GM15510 (cell line): Measurements from ENCODE around the gene CALD1.

Experiments
- POLR2A ChIP-seq: IDR thresholded peaks from 3 replicates; pipeline ENCODE4 v1.6.1; 2011; ENCODE audit warnings: borderline replicate concordance; ENCODE audit not compliant: insufficient read length; ENCODE audit errors: extremely low read depth

The CALD1 gene

DNA sequence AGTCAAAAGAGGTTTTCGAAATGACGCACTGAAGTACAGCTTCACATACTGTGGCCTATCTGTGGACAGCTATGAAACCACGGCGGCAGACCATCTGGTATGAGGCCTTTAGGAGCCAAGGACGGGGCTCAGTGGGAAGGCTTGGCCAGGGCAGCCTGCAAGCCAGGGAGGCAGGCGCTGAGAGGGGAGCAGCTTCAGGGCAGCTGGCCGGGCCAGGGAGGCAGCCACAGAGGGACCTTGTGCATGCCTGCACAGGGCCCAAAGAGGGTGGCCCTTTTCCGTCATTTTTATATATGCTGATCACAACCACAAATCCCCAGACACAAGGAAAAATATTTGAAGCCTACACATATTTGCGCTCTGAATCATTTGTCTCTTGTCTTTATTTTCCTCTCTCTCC lies 13.5 kb downstream of the CALD1 start:
- no peak for TF ChIP-seq POLR2A

DNA sequence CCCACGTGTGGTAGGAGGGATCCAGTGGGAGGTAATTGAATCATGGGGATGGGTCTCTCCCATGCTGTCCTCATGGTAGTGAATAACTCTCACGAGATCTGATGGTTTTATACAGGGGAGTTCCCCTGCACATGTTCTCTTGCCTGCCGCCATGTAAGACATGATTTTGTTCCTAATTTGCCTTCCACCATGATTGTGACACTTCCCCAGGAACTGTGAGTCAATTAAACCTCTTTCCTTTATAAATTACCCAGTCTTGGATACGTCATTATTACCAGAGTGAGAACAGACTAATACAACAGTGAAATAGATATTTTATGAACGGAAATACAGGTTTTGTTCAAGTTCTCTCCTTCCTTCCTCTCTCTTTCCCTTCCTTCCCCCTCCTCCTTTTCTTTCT lies 15.8 kb downstream of the CALD1 start:
- TF ChIP-seq POLR2A: no peak

DNA sequence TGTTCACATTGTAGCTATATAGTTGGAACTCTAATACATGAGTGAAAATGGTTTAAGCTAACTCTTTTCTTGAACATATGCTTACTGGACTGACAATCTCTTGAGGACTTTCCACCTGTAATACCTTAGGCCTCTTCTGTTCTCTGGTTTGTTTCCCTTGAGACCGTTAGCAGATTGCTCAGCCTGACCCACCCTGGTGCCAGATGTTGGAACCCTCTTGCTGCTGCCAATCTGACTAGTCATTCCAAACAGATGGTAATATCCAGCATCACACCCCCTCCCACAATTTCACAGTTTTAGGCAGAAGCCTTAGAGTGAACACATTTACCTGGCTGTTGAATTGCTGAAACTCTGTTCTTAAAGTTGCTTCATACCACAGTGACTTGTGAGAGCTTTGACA lies 18.7 kb downstream of the CALD1 start:
- TF ChIP-seq POLR2A: no peak

DNA sequence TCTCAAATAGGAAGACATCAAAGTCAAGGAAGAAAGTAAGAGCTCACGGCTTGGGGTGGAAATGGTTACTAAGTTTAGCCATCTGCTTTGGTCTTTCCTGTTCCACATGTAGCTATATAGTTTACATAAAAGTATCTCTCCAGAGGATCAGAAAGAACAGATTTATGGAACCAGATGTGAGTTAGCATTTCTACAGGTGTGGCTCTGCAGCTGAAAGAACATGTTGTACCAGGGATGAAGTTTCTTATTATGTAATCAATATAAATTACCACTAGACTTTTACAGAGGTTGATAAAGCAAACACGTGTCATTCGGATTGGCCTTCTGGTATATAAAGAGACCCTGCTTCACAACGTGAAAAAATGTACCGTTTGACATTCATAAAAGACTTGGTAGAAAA lies 19.9 kb downstream of the CALD1 start:
- no peak for TF ChIP-seq POLR2A

DNA sequence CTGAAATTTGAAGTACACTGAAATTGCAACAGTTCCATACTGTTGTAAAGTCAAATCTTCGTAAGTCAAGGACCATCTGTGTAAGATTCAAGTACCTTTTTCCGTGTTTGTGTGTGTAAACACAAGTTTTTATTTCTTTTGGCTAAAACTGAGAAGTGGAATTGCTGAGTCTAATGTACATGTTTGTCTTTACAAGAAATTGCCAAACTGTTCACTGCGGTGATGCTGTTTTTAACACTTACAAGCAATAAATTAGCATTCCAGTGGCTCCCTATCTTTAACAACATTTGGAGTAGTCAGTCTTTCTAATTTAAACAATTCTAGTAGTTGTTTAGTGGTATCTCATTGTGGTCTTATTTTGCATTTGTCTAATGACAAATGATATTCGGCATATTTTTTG lies 23.3 kb downstream of the CALD1 start:
- TF ChIP-seq POLR2A: no peak

DNA sequence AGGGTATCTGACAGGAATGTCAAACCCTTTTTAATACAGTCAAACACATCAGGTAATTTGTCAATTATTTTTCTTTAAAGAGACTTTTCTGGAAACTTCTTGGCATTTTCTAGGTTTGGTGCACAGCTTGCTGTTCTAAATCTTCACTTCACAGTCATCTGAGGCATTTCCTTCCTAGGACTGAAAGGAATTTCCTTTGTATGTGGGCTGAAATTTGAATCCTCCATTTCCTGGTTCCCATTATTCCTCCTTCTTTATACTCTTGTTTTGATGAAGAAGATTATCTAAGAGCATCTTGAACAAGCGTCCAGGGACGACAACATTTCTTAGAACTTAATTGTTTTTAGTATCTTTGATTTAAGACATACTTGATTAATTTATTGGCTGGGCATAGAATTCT lies 24.9 kb downstream of the CALD1 start:
- no peak for TF ChIP-seq POLR2A

DNA sequence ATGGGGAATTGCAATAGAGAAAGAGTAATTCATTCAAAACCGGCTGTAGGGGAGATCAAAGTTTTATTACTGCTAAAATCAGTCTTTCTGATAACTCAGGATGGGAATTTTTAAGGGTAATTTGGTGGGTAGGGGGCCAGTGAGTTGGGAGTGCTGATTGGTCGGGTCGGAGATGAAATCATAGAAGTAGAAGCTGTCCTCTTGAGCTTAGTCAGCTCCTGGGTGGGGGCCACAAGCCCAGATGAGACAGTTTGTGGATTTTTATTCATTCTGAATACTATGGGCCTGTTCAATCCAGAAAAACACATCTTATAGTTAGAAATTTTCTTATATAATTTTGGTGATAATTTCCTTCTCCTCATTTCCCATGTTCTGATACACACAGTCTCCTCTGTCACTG lies 25.4 kb downstream of the CALD1 start:
- no peak for TF ChIP-seq POLR2A

DNA sequence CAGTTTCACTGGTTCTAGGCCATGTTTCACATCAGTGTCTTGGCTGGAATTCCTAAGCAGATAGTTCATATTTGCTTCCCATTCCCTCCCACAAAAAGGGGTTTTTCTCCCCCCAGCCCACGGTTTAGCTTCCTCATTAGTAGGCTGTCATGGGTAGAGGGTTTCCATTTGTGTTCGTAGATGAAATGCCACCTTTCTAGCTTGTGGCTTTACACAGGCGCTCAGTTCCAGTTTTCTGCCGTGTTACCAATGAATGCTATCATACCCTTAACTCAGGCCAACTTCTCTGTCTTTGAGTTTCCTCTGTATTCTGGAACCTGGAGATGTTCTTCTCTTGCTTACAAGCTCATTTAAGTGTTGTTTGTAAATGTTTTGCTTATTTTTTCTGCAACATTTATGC lies 26.8 kb downstream of the CALD1 start:
- no peak for TF ChIP-seq POLR2A

DNA sequence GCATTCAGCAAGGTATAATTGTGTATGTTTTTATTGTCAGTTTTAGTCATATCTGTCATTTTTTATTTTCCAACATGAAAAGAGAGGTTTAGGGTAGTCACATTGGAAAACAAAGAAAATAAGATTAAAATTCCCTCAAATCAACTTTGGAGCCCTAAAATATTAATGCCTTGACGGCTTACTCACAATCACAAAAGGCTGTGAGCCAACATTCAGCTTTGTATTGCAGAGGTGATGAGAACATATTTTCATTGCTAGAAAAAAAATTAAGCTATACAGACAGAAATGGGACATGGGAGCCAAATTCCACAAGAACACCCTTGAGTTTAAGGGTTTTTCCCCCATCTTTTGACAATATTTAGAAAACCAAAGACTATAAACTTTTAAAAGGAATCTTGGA lies 30.2 kb downstream of the CALD1 start:
- no peak for TF ChIP-seq POLR2A

DNA sequence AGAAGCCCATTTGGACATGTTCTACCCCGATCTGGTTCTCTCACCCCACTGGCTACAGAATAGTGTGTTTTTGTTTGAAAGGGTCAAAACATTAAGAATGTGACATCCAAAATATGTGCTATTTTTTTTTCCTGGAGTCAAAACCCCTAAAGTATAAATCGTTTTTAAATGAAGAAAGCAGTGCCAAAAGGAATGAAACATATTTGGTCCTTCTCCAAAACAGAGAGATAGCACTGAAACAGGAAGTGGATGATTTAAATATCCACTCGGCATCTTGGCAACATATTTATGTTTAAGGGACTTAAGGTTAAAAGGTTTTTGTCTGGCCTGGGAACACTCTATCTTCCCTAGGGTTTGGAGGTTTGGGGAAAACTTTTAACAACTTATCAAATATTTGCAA lies 32.3 kb downstream of the CALD1 start:
- no peak for TF ChIP-seq POLR2A

DNA sequence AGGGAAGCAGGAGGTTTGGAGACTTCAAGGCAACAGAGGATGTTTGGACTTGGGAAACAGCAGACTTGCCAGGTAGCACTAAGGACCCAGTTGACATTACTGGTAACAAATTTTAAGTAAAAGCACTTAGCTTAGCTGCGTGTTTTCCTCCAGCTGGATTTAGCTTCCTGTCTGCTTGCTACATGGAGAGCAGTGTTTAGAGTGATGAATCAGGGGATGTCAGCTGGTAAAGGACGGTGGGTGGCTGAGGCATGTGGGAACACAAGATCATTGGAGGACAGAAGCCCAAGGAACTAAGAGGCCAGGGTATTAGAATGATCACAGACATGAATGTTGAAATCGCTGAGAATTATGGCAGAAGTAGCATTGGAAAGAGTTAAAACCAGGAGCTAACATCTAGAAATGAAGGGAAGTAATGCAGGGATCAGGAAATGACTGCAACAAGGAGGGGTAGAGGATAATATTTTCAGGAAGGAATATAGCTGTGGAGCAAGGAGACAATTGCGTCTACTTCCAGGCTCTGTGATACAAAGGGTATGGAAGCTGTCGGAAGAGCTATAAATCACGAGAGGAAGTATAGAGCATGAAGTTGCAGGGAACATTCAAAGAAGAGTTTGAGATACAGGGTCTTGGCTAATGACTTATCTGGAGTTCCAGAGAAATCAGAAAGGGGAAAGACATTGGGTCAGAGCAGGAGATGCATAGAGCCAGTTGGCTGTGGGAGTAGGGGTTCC lies 34.4 kb downstream of the CALD1 start:
- no peak for TF ChIP-seq POLR2A

DNA sequence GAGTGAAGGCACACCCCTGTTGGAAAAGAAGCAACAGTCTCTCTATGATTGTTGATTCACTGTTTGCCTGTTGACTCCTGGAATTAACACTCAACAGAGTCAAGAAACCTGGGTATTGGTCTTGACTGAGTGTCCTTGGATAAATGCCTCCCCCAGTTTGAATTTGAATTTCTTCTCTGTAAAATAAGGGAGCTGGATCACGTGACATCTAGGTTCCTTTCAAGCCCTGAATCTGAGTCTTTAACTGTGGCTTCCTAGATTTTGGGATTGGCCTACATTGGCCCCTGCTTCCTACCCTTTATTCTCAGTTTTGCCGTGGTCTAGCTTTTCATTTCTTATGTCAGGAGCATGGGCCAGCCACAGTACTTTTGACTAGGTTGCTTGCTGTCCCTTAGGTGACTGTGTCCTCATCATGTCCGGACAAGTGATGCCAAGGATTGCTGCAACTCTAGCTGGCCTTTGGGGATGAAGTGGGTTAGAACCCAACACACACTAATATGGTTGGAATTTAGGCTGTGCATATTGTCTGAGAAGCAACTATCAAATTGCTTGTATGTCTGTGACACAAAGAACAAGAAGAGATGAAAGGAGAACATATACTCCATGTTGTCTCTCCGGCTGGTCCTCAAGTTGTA lies 35.4 kb downstream of the CALD1 start:
- no peak for TF ChIP-seq POLR2A

DNA sequence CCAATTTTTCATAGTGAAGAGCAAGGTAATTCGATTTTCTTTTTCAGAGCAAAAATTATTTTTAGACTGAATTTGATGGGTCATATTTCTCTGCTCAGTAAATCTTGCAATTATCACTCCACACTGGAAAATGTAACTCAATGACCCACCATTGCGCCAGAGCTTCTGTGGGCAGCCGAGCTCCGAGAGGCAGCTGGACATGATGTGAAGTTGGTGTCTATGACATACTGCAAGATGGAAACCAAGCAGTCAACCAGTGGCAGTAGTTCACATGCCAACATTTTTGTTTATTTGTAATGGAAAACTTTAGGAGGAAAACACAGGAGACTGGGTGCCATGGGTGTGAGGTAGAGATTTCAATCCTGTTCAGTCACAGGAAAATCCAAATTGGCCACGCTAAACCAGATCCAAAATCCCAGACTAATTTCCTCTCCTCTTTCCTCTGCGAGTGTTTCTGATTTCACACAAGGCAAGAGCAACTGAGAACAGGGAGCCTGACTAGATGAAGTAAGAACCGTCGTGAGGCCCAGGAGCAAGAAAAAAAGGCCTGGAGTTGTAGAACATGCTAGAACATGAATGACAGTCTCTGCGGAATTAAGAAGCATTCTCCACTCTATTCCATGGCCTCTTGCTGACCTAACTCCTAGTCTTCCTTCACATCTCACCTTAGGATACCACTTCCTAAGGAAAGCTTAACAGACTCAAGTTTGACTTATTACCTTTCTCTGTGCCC lies 39.3 kb downstream of the CALD1 start:
- TF ChIP-seq POLR2A: no peak

DNA sequence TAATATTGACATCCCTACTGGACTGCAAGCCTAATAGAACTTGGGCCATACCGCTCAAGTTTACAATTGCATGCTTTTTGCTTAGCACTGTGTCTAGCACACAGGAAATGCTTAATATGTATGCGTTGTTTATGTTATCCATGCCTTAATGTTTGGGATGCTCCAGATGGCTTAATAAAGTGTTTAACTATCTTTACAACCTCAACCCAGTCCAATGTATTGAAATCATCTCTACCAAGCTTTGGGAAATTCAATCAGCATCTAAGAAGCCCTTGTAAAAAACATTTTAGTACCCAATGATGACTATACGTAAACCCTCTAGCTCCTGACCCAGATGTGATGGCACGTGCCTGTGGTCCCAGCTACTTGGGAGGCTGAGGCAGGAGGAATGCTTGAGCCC lies 40.0 kb downstream of the CALD1 start:
- no peak for TF ChIP-seq POLR2A

DNA sequence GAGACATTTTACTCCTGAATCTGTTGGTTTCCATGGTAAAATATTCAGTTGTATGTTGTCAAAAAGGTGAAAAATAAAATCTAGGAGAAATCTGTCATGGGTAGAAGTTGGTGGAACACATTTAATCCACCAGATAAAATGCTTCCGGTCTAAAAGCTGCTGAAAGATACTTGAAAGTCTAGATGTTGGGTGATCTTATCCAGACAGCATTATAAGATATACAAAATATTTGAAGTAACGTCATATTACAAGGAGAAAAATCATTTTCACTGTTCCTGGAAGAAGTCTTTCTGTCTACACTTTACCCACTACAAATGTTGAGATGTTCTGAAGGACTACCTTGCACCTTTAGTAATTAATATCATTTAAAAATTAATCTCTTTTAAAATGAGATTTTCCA lies 40.9 kb downstream of the CALD1 start:
- TF ChIP-seq POLR2A: no peak

DNA sequence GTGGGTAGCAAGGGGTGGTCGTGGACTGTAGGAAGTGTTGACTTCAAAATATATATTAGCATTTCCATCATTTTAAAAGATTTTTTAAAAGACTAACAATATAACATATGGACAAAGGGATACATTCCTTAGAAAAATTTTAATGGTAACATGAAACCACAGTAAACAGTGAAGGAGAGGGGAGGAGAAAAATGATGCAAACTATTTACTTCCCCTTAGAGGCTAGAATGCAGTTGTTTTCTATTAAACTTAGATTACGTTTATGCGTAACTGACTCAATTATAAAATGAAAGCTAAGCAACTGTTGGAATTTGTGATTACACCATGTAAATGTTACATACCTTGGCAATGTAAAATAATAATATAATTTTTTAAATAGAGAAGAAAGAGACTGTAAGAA lies 41.3 kb downstream of the CALD1 start:
- no peak for TF ChIP-seq POLR2A
